Thyroid gland (tissue), 4 donors: Measurements from ENCODE around the gene WDFY2. TPM values are rescaled to one million over a fixed set of nuclear protein-coding genes. Genes with fewer than 3 reads are reported as not detected.

ENCODE experiments used
- DNase-seq, 2 donors: peaks; one replicate each; pipeline ENCODE4 v3.0.0-alpha.2; 2019
- H3K27ac ChIP-seq, 3 donors: fragments of 200-600 bp; sonication (generic); 1 replicate in 2 of 3; 2 replicates in 1 of 3; pipeline ENCODE4 v1.5.1; 2016 to 2019; ENCODE audit warnings: mild to moderate bottlenecking in 1 of 3, moderate library complexity in 1 of 3
- H3K27me3 ChIP-seq: fragments of 200-600 bp; sonication (generic); one replicate; pipeline ENCODE4 v1.5.1; 2019
- H3K36me3 ChIP-seq, 2 donors: fragments of 200-600 bp; sonication (generic); one replicate each; pipeline ENCODE4 v1.5.1; 2016 to 2019
- H3K4me1 ChIP-seq, 2 donors: fragments of 200-600 bp; sonication (generic); one replicate each; pipeline ENCODE4 v1.5.1; 2017 to 2019
- H3K4me3 ChIP-seq, 3 donors: fragments of 200-600 bp; sonication (generic); replicated peaks in 1 of 3; 1 replicate in 2 of 3; 2 replicates in 1 of 3; pipeline ENCODE4 v1.5.1; 2016; ENCODE audit warnings: mild to moderate bottlenecking in 1 of 3
- H3K9me3 ChIP-seq: fragments of 200-600 bp; sonication (generic); one replicate; pipeline ENCODE4 v1.5.1; 2017
- CTCF ChIP-seq, 6 experiments: fragments of 200-600 bp in 3 of 6; fragments of 450-650 bp in 3 of 6; sonication (generic) in 3 of 6; IDR thresholded peaks; one replicate each; pipeline ENCODE4 v1.5.1; 2016 to 2019; ENCODE audit warnings: antibody characterized with exemption in 6 of 6, mild to moderate bottlenecking in 2 of 6, inconsistent platforms in 1 of 6, moderate library complexity in 1 of 6
- POLR2A ChIP-seq, 2 donors: fragments of 450-650 bp; IDR thresholded peaks; one replicate each; pipeline ENCODE4 v1.6.1; 2017; ENCODE audit warnings: antibody characterized with exemption in 2 of 2, mild to moderate bottlenecking in 2 of 2, moderate library complexity in 1 of 2
- WGBS, 2 donors: methylation state at CpG; one replicate each; pipeline ENCODE4 v1.1.5; 2017; 5-methylcytosine and 5-hydroxymethylcytosine counted together
- intact Hi-C: fragments of 100-400 bp; cut with DNase I; formaldehyde crosslinking; loops from one replicate; pipeline ENCODE4 v1.15.1; 2023
- total RNA-seq, 4 donors: library from RNA; depleted of rRNA; stranded (reverse); fragments of >200 nt; gene quantifications; one replicate each; pipeline ENCODE4 v1.2.3, GENCODE V29; 2016

Gene WDFY2
- total RNA-seq, 4 donors from 2014 or later: 15.8 to 23.9 (median 20.9) TPM

GRCh38 chr13:51594432-51594831 lies 10.2 kb downstream of the WDFY2 start:
- WGBS, 2 donors: 88 to 91% methylated on average over 3 of the region's 3 CpGs
- TF ChIP-seq POLR2A (IDR thresholded peaks at IDR 0.05): no peak
- no peak for TF ChIP-seq CTCF (IDR thresholded peaks at IDR 0.05)
- no peaks in the 10 kb centered on the region for H3K27me3 ChIP-seq
- H3K9me3 ChIP-seq: no peaks in the 10 kb centered on the region
- no peaks in the 10 kb centered on the region for H3K36me3 ChIP-seq
- no peak overlapping the region for H3K27ac ChIP-seq
- H3K4me1 ChIP-seq: peaks cover 17 to 28% of the 10 kb centered on the region in 2 donors
- intact Hi-C loops: no loop called here
- no peak for DNase-seq
- no peak overlapping the region for H3K4me3 ChIP-seq

- 93 to 95% methylated on average over 3 of the region's 3 CpGs for WGBS, 2 donors
- intact Hi-C loops: no loop called here
- H3K36me3 ChIP-seq: no peaks in the 10 kb centered on the region
- H3K4me1 ChIP-seq: peaks cover 11 to 18% of the 10 kb centered on the region in 2 donors
- TF ChIP-seq POLR2A (IDR thresholded peaks at IDR 0.05): no peak
- no peak for TF ChIP-seq CTCF (IDR thresholded peaks at IDR 0.05)
- H3K27ac ChIP-seq: no peak overlapping the region
- H3K9me3 ChIP-seq: no peaks in the 10 kb centered on the region
- H3K27me3 ChIP-seq: no peaks in the 10 kb centered on the region
- no peak for DNase-seq
- no peak overlapping the region for H3K4me3 ChIP-seq
Measured at GRCh38 chr13:51595416-51595815, 11.2 kb downstream of the WDFY2 start.

GRCh38 chr13:51596541-51596940 lies 12.3 kb downstream of the WDFY2 start:
- TF ChIP-seq CTCF (IDR thresholded peaks at IDR 0.05) (no peak), POLR2A (IDR thresholded peaks at IDR 0.05) (no peak)
- intact Hi-C loops: no loop called here
- no peaks in the 10 kb centered on the region for H3K27me3 ChIP-seq
- DNase-seq: no peak
- 85 to 86% methylated on average over 2 of the region's 2 CpGs for WGBS, 2 donors
- no peak overlapping the region for H3K27ac ChIP-seq
- no peak overlapping the region for H3K4me3 ChIP-seq
- peaks cover 2 to 7% of the 10 kb centered on the region in 2 donors for H3K4me1 ChIP-seq
- H3K9me3 ChIP-seq: no peaks in the 10 kb centered on the region
- no peaks in the 10 kb centered on the region for H3K36me3 ChIP-seq

- intact Hi-C loops: no loop called here
- H3K4me1 ChIP-seq: no peaks in the 10 kb centered on the region
- no peaks in the 10 kb centered on the region for H3K27me3 ChIP-seq
- no peaks in the 10 kb centered on the region for H3K36me3 ChIP-seq
- DNase-seq: no peak
- no peak overlapping the region for H3K4me3 ChIP-seq
- no peaks in the 10 kb centered on the region for H3K9me3 ChIP-seq
- TF ChIP-seq POLR2A (IDR thresholded peaks at IDR 0.05) (no peak), CTCF (IDR thresholded peaks at IDR 0.05) (no peak)
- H3K27ac ChIP-seq: no peak overlapping the region
Measured at GRCh38 chr13:51599444-51600176, 15.3 kb downstream of the WDFY2 start.

GRCh38 chr13:51600703-51601102 lies 16.4 kb downstream of the WDFY2 start:
- no peaks in the 10 kb centered on the region for H3K36me3 ChIP-seq
- intact Hi-C loops: no loop called here
- TF ChIP-seq POLR2A (IDR thresholded peaks at IDR 0.05) (no peak), CTCF (IDR thresholded peaks at IDR 0.05) (no peak)
- no peaks in the 10 kb centered on the region for H3K4me1 ChIP-seq
- no peaks in the 10 kb centered on the region for H3K9me3 ChIP-seq
- no peaks in the 10 kb centered on the region for H3K27me3 ChIP-seq
- 95 to 99% methylated on average over 3 of the region's 3 CpGs for WGBS, 2 donors
- DNase-seq: no peak
- H3K4me3 ChIP-seq: no peak overlapping the region
- H3K27ac ChIP-seq: no peak overlapping the region
